Adrenal gland (tissue), 12 donors: ENCODE results near the gene E2F4. TPM values are rescaled to one million over a fixed set of nuclear protein-coding genes. Genes with fewer than 3 reads are reported as not detected.
A peak's percentile ranks its signal among the peaks of the same experiment; 100 is the strongest.

Experiments
- DNase-seq, 7 donors: peaks; one replicate each; pipeline ENCODE4 v3.0.0-alpha.2; 2019 to 2020
- H3K27ac ChIP-seq, 5 donors: fragments of 200-600 bp; sonication (generic) in 4 of 5; 1 replicate in 3 of 5; 2 replicates in 2 of 5; pipeline versions ENCODE4 v1.5.1 to v1.8.0; 2016 to 2020; ENCODE audit warnings: mild to moderate bottlenecking in 1 of 5
- H3K27me3 ChIP-seq: fragments of 200-600 bp; 2 replicates; pipeline ENCODE4 v1.8.0; 2021
- H3K36me3 ChIP-seq, 2 donors: fragments of 200-600 bp; replicated peaks in 1 of 2; 1 replicate in 1 of 2; 2 replicates in 1 of 2; pipeline versions ENCODE4 v1.5.1 to v1.8.0; 2018 to 2022
- H3K4me1 ChIP-seq, 2 donors: fragments of 200-600 bp; replicated peaks in 1 of 2; 1 replicate in 1 of 2; 2 replicates in 1 of 2; pipeline versions ENCODE4 v1.5.1 to v1.8.0; 2018 to 2021
- H3K4me3 ChIP-seq, 4 donors: fragments of 200-600 bp; sonication (generic) in 3 of 4; one replicate each; pipeline ENCODE4 v1.5.1; 2016 to 2018
- H3K9me3 ChIP-seq, 3 donors: fragments of 200-600 bp; sonication (generic) in 1 of 3; replicated peaks in 1 of 3; 1 replicate in 2 of 3; 2 replicates in 1 of 3; pipeline versions ENCODE4 v1.5.1 to v1.8.0; 2016 to 2021
- POLR2A ChIP-seq, 2 donors: fragments of 450-650 bp; IDR thresholded peaks; one replicate each; pipeline ENCODE4 v1.6.1; 2017; ENCODE audit warnings: antibody characterized with exemption in 2 of 2, mild to moderate bottlenecking in 2 of 2, moderate library complexity in 1 of 2
- WGBS, 4 donors: extraction: QIAGEN DNeasy Blood & Tissue Kit in 2 of 4; methylation state at CpG; one replicate each; pipeline versions ENCODE4 v1.1.5 to v1.1.7; 2013 to 2017; 5-methylcytosine and 5-hydroxymethylcytosine counted together
- intact Hi-C, 2 donors: fragments of 100-400 bp; cut with DNase I; formaldehyde crosslinking; loops; one replicate each; pipeline versions ENCODE4 v1.14.1 to v1.15.0; 2022 to 2023
- polyA plus RNA-seq, 3 donors: library from polyadenylated mRNA; stranded (reverse); fragments of 200-250 nt in 2 of 3; fragments of 350-450 nt in 1 of 3; fragmentation: Illumina TruSeq in 1 of 3; extraction: RNeasy Lipid Tissue Mini Kit (QIAGEN cat#74804) in 1 of 3; gene quantifications; one replicate each; pipeline ENCODE4 v1.2.3, GENCODE V29; 2013 to 2014
- total RNA-seq, 9 donors: library from RNA; depleted of rRNA in 4 of 9; stranded (reverse); fragments of >200 nt in 4 of 9; fragments of 120-200 nt in 1 of 9; fragmentation: NEBNext Ultra II Directional in 1 of 9; extraction: Animal tissue kit (Norgen Biotek cat#: 25700) in 1 of 9; gene quantifications; one replicate each; pipeline versions ENCODE4 v1.1.0 to v1.2.4, GENCODE V29; 2013 to 2023
- TF ChIP-seq, protein P1 (sequence below), 6 experiments: fragments of 450-650 bp in 4 of 6; fragments of 200-600 bp in 2 of 6; sonication (generic) in 1 of 6; IDR thresholded peaks; 1 replicate in 5 of 6; 2 replicates in 1 of 6; pipeline versions ENCODE4 v1.5.1 to v1.8.0; 2016 to 2021; ENCODE audit warnings: antibody characterized with exemption in 6 of 6, mild to moderate bottlenecking in 2 of 6, moderate library complexity in 1 of 6
- donor health status: healthy with polysubstance abuse.
- donor health status: Bipolar disorder and iron deficiency.
- donor health status: DM: yes; HTN: yes; CAD: no.
- donor health status: DM: no; HTN: no; CAD: no.
- donor health status: DM: no; HTN: no; CAD: no.
- donor health status: DM: yes; HTN: yes; CAD: no.

Gene E2F4
- total and polyA plus RNA-seq, 12 donors = 44.4 to 122 (median 69.1) TPM

- WGBS, 4 donors = 6 to 10% (median 7%) methylated on average over 9 to 12 of the region's 12 CpGs
- Histone ChIP-seq H3K4me3 (peak overlapping the region; percentile 10 to 96 (median 72)), H3K9me3 (no peaks in the 10 kb centered on the region), H3K36me3 (peaks cover 0 to 33% of the 10 kb centered on the region in 2 donors), H3K27me3 (no peaks in the 10 kb centered on the region), H3K4me1 (peaks cover 12 to 17% of the 10 kb centered on the region in 2 donors), H3K27ac (peak overlapping the region in 3 of 5 donors; percentile 27 to 90 (median 69))
- TF ChIP-seq, protein P1, sequence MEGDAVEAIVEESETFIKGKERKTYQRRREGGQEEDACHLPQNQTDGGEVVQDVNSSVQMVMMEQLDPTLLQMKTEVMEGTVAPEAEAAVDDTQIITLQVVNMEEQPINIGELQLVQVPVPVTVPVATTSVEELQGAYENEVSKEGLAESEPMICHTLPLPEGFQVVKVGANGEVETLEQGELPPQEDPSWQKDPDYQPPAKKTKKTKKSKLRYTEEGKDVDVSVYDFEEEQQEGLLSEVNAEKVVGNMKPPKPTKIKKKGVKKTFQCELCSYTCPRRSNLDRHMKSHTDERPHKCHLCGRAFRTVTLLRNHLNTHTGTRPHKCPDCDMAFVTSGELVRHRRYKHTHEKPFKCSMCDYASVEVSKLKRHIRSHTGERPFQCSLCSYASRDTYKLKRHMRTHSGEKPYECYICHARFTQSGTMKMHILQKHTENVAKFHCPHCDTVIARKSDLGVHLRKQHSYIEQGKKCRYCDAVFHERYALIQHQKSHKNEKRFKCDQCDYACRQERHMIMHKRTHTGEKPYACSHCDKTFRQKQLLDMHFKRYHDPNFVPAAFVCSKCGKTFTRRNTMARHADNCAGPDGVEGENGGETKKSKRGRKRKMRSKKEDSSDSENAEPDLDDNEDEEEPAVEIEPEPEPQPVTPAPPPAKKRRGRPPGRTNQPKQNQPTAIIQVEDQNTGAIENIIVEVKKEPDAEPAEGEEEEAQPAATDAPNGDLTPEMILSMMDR (IDR thresholded peaks at IDR 0.05) = no peak
- TF ChIP-seq POLR2A (IDR thresholded peaks at IDR 0.05) = peak in 1 of 2 donors; percentile 51
- no peak for DNase-seq
- intact Hi-C loops = no loop called here
Observed at GRCh38 chr16:67226295-67226803, 34.4 kb downstream of the E2F4 start.

DNA sequence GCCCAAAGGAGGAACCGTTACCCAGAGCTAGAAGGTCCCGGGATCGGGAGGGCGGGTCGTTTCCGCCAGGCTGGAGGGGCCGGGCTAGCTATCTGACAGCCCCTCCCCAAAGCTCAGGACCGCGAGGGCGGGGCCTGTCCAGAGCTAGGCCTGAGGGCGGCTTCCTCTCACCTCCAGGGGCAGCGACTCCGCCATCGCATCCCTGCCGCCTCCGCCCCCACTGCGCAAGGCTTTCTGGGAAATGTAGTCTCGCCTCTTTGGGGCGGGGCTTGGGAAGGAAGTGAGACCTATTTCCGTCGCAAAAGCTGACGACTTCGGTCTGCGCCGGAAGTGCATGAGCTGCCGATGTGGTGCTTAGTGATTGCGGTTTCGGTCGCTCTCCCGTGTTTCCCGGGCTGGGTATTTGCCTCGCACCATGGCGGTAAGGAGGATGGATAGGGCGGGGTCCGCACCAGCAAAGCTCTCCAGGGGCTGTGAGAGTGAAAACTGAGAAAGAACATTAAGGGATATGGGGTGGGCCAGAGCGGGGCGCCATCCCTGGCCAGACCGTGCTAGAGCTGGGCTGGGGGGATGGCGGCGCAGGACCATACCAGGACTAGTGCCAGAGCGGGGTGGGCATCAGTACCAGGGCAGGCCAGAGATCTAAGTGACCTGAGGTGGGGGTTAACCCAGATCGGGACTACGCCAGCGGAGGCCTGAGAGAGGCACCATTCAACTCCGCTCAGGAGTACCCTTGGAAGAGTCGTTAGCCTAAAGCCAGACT is 35.0 kb downstream of the E2F4 start, which contains the start of gene TMEM208:
TMEM208 (plus strand) TSS at position 327 of the 763 bp plus-strand sequence; CDS start at position 416, 89 bp downstream.
- TF ChIP-seq POLR2A (IDR thresholded peaks at IDR 0.05) = peak in 1 of 2 donors; percentile 69
- TF ChIP-seq, protein P1 (IDR thresholded peaks at IDR 0.05) = peak in 3 of 6 experiments; percentile 16 to 42 (median 29)
- peaks cover 0 to 39% of the 10 kb centered on the region in 2 donors for H3K36me3 ChIP-seq

DNA sequence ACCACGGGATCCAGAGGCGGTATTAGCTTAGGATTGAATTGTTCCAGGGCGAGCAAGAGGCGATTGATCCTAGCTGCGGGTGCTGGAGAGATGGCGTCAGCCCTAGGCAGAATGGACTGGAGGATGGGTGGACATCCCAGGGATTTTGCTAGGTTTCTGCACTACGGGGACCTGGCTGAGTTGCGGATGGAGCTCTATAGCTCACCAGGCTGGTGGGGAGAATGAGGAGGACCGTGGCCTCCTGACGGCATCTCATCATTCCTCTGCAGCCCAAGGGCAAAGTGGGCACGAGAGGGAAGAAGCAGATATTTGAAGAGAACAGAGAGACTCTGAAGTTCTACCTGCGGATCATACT is 35.6 kb downstream of the E2F4 start:
- no peaks in the 10 kb centered on the region for H3K9me3 ChIP-seq
- peaks cover 0 to 40% of the 10 kb centered on the region in 2 donors for H3K36me3 ChIP-seq
- no peaks in the 10 kb centered on the region for H3K27me3 ChIP-seq
- TF ChIP-seq, protein P1 (IDR thresholded peaks at IDR 0.05) = no peak
- TF ChIP-seq POLR2A (IDR thresholded peaks at IDR 0.05) = no peak
- DNase-seq = peak in 1 of 7 donors; percentile 25
- H3K4me3 ChIP-seq = peak overlapping the region; percentile 35 to 96 (median 72)
- intact Hi-C loops = no loop called here
- peak overlapping the region in 4 of 5 donors; percentile 63 to 90 (median 71) for H3K27ac ChIP-seq
- 9 to 10% (median 9%) methylated on average over 8 to 12 of the region's 12 CpGs for WGBS, 4 donors
- peaks cover 12 to 17% of the 10 kb centered on the region in 2 donors for H3K4me1 ChIP-seq

More for the DNA sequence above, 35.0 kb downstream of the E2F4 start, which contains the start of gene TMEM208:
- peaks cover 12 to 17% of the 10 kb centered on the region in 2 donors for H3K4me1 ChIP-seq
- H3K9me3 ChIP-seq = no peaks in the 10 kb centered on the region
- WGBS, 4 donors = 0 to 1% (median 0%) methylated on average over 13 to 46 of the region's 46 CpGs
- H3K27me3 ChIP-seq = no peaks in the 10 kb centered on the region
- H3K27ac ChIP-seq = peak within 1 kb of the TSS; percentile 43 to 90 (median 69)
- intact Hi-C loops = no loop called here
- peak; percentile 98 to 99 (median 99) for DNase-seq
- H3K4me3 ChIP-seq = peak within 1 kb of the TSS; percentile 35 to 96 (median 72)

- WGBS, 4 donors = 79 to 87% (median 82%) methylated on average over 6 to 9 of the region's 9 CpGs
- H3K27ac ChIP-seq = no peak overlapping the region
- peaks cover 0 to 41% of the 10 kb centered on the region in 2 donors for H3K36me3 ChIP-seq
- TF ChIP-seq, protein P1 (IDR thresholded peaks at IDR 0.05) = no peak
- no peak for TF ChIP-seq POLR2A (IDR thresholded peaks at IDR 0.05)
- DNase-seq = no peak
- H3K27me3 ChIP-seq = no peaks in the 10 kb centered on the region
- intact Hi-C loops = no loop called here
- H3K9me3 ChIP-seq = no peaks in the 10 kb centered on the region
- peak overlapping the region in 1 of 4 donors; percentile 96 for H3K4me3 ChIP-seq
- H3K4me1 ChIP-seq = peaks cover 12 to 17% of the 10 kb centered on the region in 2 donors
Observed at GRCh38 chr16:67228034-67228785, 36.3 kb downstream of the E2F4 start.
